Measurements from ENCODE around the gene CDON.
A peak's percentile ranks its signal among the peaks of the same experiment; 100 is the strongest.

CDON gene

GRCh38 chr11:125975634-125976033, 87.0 kb downstream of the CDON start:
- intact Hi-C loops (cut with DNase I) = no loop called here
- DNase-seq = no peak

GRCh38 chr11:125974284-125974683, 88.4 kb downstream of the CDON start:
- intact Hi-C loops (cut with DNase I) = no loop called here

GRCh38 chr11:125971618-125972017, 91.0 kb downstream of the CDON start:
- intact Hi-C loops (cut with DNase I) = no loop called here
- DNase-seq = no peak

More at GRCh38 chr11:125974284-125974683, 88.4 kb downstream of the CDON start:
- no peak for DNase-seq

DNA sequence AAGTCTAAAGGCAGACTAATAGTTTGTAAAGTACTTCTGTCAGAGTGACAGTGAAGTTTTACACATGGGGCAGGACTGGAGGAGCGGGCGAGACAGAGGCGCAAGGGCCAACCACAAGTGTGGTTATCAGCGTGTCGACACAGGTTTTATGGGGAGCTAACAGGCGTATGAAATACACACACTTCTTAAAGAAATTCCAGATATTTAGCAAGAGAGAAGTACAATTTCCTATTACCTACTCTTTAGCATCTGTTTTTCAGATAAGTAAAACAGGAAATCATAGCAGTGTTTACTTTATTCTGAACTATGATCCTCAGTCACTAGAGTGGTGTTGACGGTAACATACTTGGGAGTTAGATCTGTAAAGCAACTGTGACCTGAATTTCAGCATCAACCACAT, 94.3 kb downstream of the CDON start:
- intact Hi-C loops (cut with DNase I) = no loop called here
- DNase-seq = no peak

DNA sequence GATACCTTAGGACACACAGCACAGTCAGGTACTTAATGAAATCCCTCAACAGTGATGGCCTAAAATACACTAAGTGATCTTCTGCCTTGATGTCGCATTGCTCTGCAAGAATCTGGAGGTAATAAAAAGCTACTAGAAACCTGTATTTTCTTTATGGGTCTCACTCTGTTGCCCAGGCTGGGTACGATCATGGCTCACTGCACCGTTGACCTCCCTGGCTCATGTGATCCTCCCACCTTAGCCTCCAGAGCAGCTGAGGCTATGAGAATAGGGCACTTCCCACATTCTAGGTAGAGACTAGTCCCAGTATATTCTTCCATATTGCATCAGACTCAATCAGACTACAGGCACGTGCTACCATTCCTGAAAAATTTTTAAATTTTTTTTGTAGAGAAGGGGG, 95.2 kb downstream of the CDON start:
- no peak for DNase-seq
- intact Hi-C loops (cut with DNase I) = no loop called here

DNA sequence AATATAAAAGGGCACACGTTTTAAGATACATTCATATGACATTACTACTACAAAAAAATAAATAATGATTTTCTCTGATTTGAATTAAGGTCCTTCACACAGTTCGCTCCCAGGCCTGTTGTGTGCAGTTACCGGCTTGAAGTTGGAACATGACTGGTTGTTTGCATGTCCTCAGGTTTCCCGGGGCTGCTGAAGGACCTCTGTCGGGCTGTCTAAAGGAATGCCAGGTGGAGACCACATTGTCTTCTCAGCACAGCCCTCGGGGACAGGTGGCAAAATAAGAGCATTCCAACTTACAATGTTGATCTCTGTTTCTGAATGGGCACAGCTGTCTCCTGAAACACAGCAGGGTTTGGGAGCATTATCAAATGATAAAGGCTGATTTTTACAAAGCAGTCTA, 101.9 kb downstream of the CDON start:
- intact Hi-C loops (cut with DNase I) = no loop called here
- DNase-seq = no peak

GRCh38 chr11:125959931-125960330, 102.7 kb downstream of the CDON start:
- DNase-seq = no peak
- intact Hi-C loops (cut with DNase I) = no loop called here

DNA sequence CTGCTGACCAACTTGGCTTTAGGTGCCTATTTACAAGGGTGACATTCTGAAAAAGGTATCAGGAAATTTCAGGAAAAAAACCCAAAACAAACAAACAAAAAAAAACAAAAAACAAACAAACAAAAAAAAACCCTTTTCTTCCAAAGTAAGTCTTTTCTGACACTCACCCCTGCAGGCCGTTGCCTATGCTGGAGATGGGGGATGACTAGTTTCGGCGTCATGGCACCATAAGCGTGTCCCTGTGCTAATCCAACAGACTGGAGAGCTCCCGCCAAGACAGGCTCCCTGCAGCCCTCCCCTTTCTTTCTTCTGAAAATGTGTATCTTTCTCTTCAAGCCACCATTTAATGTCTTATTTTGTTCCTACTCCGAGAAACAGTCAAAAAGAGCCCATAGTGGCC, 103.2 kb downstream of the CDON start:
- intact Hi-C loops (cut with DNase I) = no loop called here
- DNase-seq = no peak

GRCh38 chr11:125958872-125959400, 103.7 kb downstream of the CDON start:
- DNase-seq = no peak
- intact Hi-C loops (cut with DNase I) = no loop called here

GRCh38 chr11:125957618-125958332, 104.9 kb downstream of the CDON start:
- DNase-seq = no peak
- intact Hi-C loops (cut with DNase I) = no loop called here

DNA sequence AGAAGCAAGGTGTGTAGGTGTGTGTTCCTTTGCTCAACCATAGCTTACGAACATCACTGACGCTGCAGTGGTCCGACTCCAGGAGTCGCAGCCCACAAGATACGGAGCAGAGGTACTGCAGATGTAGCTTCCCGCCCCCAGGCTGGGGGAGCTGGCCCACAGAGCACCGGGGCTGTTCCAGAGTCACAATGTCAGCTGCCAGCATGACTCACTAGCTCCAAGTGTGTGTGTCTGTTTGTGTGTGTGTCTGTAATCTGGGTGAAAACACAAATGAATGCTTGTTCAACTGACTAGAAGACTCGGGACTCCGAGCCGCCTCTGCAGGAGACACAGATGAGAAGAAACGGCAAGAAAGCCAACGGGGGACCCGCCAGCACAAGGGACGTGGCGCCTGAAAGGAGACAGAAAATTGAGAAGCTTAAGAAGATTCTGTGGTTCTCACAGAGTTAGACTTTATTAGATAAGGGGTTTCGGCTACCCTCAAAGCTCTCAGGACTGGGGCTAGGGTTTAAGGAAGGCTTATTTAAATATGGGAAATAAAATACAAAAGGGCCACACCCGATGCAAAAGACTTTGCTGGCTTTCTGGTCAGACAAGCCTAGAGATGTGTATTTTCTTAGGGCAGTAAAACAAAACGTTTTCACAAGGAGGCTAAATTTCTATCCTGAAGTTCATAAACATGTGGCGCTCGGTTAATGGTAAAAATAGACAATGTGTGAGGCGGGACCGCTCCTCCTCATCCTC, 106.1 kb downstream of the CDON start:
- intact Hi-C loops (cut with DNase I) = no loop called here

GRCh38 chr11:125955856-125956255, 106.8 kb downstream of the CDON start:
- DNase-seq = peak in 1 of 42 donors; percentile 23
- intact Hi-C loops (cut with DNase I) = no loop called here

More for the DNA sequence above, 106.1 kb downstream of the CDON start:
- peak; percentile 47 to 90 (median 68) for DNase-seq

DNA sequence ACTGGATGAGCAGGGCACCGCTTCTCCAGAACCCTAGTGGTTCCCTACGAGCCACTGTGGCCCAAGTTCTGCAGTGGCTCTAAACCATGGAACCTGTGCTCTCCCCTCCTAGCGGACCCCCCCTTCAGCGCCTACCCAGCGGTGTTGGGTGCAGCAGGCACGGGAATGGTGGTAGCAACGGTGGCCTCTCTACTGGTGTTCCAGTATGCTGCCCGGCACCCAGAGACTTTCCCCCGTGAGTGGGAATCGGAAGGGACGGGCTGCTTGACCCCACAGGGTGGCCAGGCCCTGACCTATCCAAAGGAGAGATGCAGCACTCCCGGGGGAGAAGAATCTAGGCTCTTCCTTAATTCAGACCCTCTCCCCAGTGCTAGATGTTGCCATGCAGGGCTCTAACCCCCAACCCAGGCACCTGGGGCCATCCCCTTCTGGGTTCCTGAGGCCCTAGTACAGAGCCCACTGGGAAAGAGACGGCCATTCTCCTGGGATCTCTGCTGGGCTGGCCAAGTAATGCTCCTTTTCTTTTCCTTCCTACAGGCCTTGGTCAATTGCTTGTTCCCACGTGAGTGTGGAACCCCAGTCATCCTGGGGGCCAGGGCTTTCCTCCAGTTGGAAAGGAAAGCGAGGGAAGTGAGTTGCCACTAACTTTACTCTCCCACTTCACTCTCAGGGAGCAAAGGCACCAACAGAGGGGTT, 107.6 kb downstream of the CDON start:
- intact Hi-C loops (cut with DNase I) = no loop called here
- DNase-seq = peak in 2 of 42 donors; percentile 19 to 32

DNA sequence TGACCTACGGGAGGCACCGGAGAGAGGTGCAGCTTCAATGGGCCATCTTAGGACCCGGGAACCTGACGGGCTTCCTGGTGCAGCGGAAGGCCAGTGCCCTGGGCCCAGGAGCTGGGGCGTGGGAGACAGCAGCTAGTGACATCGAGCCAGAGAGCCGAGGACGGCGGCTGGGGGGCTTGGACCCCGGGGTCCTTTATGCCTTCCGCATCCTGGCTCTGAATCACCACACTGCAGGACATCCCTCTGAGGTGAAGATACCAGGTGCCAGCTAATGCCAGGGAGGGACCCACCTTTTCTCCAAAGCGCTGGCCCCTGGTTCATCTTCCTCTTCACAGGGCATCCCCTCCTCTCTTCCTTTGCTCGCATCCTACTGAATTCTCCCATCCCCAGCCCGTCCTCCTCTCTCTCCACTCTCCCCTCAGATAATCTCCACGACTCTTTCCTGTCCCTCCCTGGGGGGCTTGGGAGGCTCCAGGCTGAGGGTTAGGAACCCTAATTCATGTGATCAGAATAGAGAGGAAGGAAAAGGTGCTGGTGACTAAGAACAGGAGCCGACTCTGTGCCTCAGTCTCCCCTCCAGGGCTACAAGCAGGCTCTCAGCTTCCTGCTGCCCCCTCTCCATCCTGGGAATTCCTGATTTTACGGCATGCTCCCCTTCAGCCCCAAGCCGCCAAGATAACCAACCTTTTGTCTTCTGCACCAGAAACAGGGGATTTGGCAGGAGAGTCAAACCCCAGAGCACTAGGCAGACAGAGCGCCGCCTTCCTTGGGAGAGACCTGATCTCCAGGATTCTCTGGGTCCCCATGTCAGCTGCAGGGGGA, 108.3 kb downstream of the CDON start:
- intact Hi-C loops (cut with DNase I) = no loop called here
- peak in 1 of 42 donors; percentile 14 for DNase-seq

DNA sequence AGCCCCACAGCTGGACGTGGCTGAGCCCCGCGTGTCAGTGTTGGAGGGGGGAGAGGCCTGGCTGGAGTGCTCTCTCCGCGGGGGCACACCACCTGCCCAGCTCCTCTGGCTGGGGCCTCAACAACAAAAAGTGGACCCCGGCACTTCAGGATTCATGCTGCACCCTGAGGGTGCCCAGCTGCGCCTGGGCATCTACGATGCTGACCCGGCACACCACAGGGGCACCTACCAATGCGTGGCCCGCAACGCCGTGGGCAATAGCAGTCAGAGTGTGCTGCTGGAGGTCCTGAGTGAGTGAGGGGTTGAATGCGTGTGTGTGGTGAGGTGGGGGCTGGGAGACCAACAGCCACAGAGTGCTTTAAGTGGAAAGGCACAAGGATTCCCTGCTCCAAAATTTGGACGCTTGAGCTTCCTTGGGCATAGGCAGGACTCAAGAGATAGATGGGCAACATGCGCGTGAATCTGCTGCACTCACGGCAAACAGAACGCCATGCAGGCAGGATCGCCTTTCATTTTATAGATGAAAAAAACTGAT, 109.2 kb downstream of the CDON start:
- DNase-seq = peak in 2 of 42 donors; percentile 18 to 20
- intact Hi-C loops (cut with DNase I) = no loop called here

- peak in 2 of 42 donors; percentile 21 to 35 for DNase-seq
Measured at GRCh38 chr11:125952973-125953372, 109.7 kb downstream of the CDON start.

GRCh38 chr11:125952559-125952958, 110.1 kb downstream of the CDON start:
- peak in 1 of 42 donors; percentile 5 for DNase-seq
- intact Hi-C loops (cut with DNase I) = no loop called here

More at GRCh38 chr11:125952973-125953372, 109.7 kb downstream of the CDON start:
- intact Hi-C loops (cut with DNase I) = no loop called here

GRCh38 chr11:125951731-125952130, 110.9 kb downstream of the CDON start:
- DNase-seq = peak in 3 of 42 donors; percentile 12 to 30 (median 30)
- intact Hi-C loops (cut with DNase I) = no loop called here
